ENCODE measurements around the gene C1QTNF9.

C1QTNF9 gene

GRCh38 chr13:24274452-24275021 lies 34.8 kb upstream of the C1QTNF9 start:
- no peak for TF ChIP-seq CTCF (IDR thresholded peaks at IDR 0.05; ENCODE audit: insufficient read depth, low read depth, low read length, missing control alignments)
- H3K4me3 ChIP-seq (ENCODE audit: low read length), result no peak overlapping the region
- DNase-seq (ENCODE audit: low read depth), result peak; percentile 18

- DNase-seq (ENCODE audit: low read depth), result no peak
- H3K4me3 ChIP-seq (ENCODE audit: low read length), result no peak overlapping the region
- no peak for TF ChIP-seq CTCF (IDR thresholded peaks at IDR 0.05; ENCODE audit: insufficient read depth, low read depth, low read length, missing control alignments)
These were observed 34.3 kb upstream of the C1QTNF9 start for GRCh38 chr13:24275041-24275440.

- H3K4me3 ChIP-seq (ENCODE audit: low read length), result no peak overlapping the region
- no peak for DNase-seq (ENCODE audit: low read depth)
- TF ChIP-seq CTCF (IDR thresholded peaks at IDR 0.05; ENCODE audit: insufficient read depth, low read depth, low read length, missing control alignments), result no peak
These were observed 33.1 kb upstream of the C1QTNF9 start for GRCh38 chr13:24276306-24276705.

GRCh38 chr13:24276861-24277260 lies 32.5 kb upstream of the C1QTNF9 start:
- H3K4me3 ChIP-seq (ENCODE audit: low read length), result no peak overlapping the region
- no peak for TF ChIP-seq CTCF (IDR thresholded peaks at IDR 0.05; ENCODE audit: insufficient read depth, low read depth, low read length, missing control alignments)
- DNase-seq (ENCODE audit: low read depth), result no peak

- no peak for DNase-seq (ENCODE audit: low read depth)
- H3K4me3 ChIP-seq (ENCODE audit: low read length), result no peak overlapping the region
- TF ChIP-seq CTCF (IDR thresholded peaks at IDR 0.05; ENCODE audit: insufficient read depth, low read depth, low read length, missing control alignments), result no peak
These were observed 31.6 kb upstream of the C1QTNF9 start for GRCh38 chr13:24277761-24278160.

- DNase-seq (ENCODE audit: low read depth), result no peak
- no peak for TF ChIP-seq CTCF (IDR thresholded peaks at IDR 0.05; ENCODE audit: insufficient read depth, low read depth, low read length, missing control alignments)
- H3K4me3 ChIP-seq (ENCODE audit: low read length), result no peak overlapping the region
These were observed 29.9 kb upstream of the C1QTNF9 start for GRCh38 chr13:24279327-24280110.

- DNase-seq (ENCODE audit: low read depth), result no peak
- H3K4me3 ChIP-seq (ENCODE audit: low read length), result no peak overlapping the region
- TF ChIP-seq CTCF (IDR thresholded peaks at IDR 0.05; ENCODE audit: insufficient read depth, low read depth, low read length, missing control alignments), result no peak
These were observed 28.7 kb upstream of the C1QTNF9 start for GRCh38 chr13:24280720-24281119.

Measured in epithelial cell of esophagus (primary cell).